H1 (cell line): Measurements from ENCODE around the gene STX8. TPM values are rescaled to one million over a fixed set of nuclear protein-coding genes. Genes with fewer than 3 reads are reported as not detected.
A peak's percentile ranks its signal among the peaks of the same experiment; 100 is the strongest.

Experiments used
- CTCF ChIA-PET: fragments of 300-600 bp; sonication (Branson Sonifier 250); formaldehyde crosslinking; loops from one replicate; lab custom pipeline; 2021; ENCODE audit not compliant: partially characterized antibody; lab: Charles Lee
- POLR2A ChIA-PET: fragments of 300-600 bp; sonication (Branson Sonifier 250); formaldehyde crosslinking; loops from one replicate; lab custom pipeline; 2021; ENCODE audit warnings: inconsistent platforms; ENCODE audit not compliant: partially characterized antibody; lab: Charles Lee
- DNase-seq, 2 experiments: peaks; one replicate each; pipeline versions ENCODE4 v3.0.0 to v3.0.0-alpha.2; 2010 to 2022; ENCODE audit warnings: low spot score in 2 of 2, low read depth in 1 of 2, mixed read lengths in 1 of 2
- FAIRE-seq: peaks from 2 replicates; lab custom pipeline; 2011; peaks lifted over from hg19 to GRCh38; lab: Jason Lieb, UNC
- H2AFZ ChIP-seq: 2 replicates; pipeline ENCODE4 v1.8.1; 2012; ENCODE audit warnings: low read length, inconsistent platforms
- H2AK5ac ChIP-seq: 2 replicates; pipeline ENCODE4 v1.6.1; 2013; ENCODE audit warnings: low read depth, low read length
- H2BK120ac ChIP-seq: replicated peaks from 2 replicates; pipeline ENCODE3; 2013; ENCODE audit warnings: low read depth, low read length, inconsistent platforms
- H2BK12ac ChIP-seq: 2 replicates; pipeline ENCODE4 v1.6.1; 2013; ENCODE audit warnings: low read depth, low read length
- H2BK15ac ChIP-seq: 2 replicates; pipeline ENCODE4 v1.6.1; 2013; ENCODE audit warnings: low read length
- H2BK20ac ChIP-seq: 2 replicates; pipeline ENCODE4 v1.6.1; 2013; ENCODE audit warnings: low read length
- H2BK5ac ChIP-seq: 2 replicates; pipeline ENCODE4 v1.6.1; 2013; ENCODE audit warnings: low read depth, low read length
- H3K14ac ChIP-seq: 2 replicates; pipeline ENCODE4 v1.6.1; 2013; ENCODE audit warnings: inconsistent platforms; ENCODE audit not compliant: insufficient read length
- H3K18ac ChIP-seq: 2 replicates; pipeline ENCODE4 v1.6.1; 2013; ENCODE audit warnings: low read length; ENCODE audit errors: extremely low read depth
- H3K23ac ChIP-seq: 2 replicates; pipeline ENCODE4 v1.6.1; 2013; ENCODE audit warnings: inconsistent platforms; ENCODE audit not compliant: insufficient read length
- H3K23me2 ChIP-seq: 2 replicates; pipeline ENCODE4 v1.6.1; 2013; ENCODE audit warnings: low read depth, low read length
- H3K27ac ChIP-seq: 2 replicates; pipeline ENCODE4 v1.6.1; 2011; ENCODE audit warnings: low read depth, low read length, inconsistent platforms
- H3K27me3 ChIP-seq, 4 experiments: replicated peaks in 1 of 4; 1 replicate in 1 of 4; 2 replicates in 3 of 4; pipeline versions ENCODE4 v1.6.1 to v1.8.1; 2011 to 2013; ENCODE audit warnings: low read length in 3 of 4, mild to moderate bottlenecking in 3 of 4, inconsistent platforms in 2 of 4, mixed read lengths in 2 of 4, moderate library complexity in 1 of 4; ENCODE audit not compliant: control insufficient read depth in 3 of 4, insufficient read depth in 3 of 4; ENCODE audit errors: extremely low read depth in 1 of 4
- H3K36me3 ChIP-seq, 4 experiments: 2 replicates each; pipeline versions ENCODE4 v1.6.1 to v1.8.1; 2011 to 2013; ENCODE audit warnings: mild to moderate bottlenecking in 4 of 4, low read length in 3 of 4, moderate library complexity in 2 of 4, control low read depth in 1 of 4, inconsistent platforms in 1 of 4; ENCODE audit not compliant: insufficient read depth in 4 of 4, control insufficient read depth in 2 of 4
- H3K4ac ChIP-seq: replicated peaks from 2 replicates; pipeline ENCODE3; 2013; ENCODE audit warnings: low read length, low read depth, mixed read lengths, inconsistent platforms; ENCODE audit not compliant: insufficient read length
- H3K4me1 ChIP-seq, 4 experiments: replicated peaks in 1 of 4; 1 replicate in 1 of 4; 2 replicates in 3 of 4; pipeline versions ENCODE4 v1.6.1 to v1.8.1; 2011 to 2013; ENCODE audit warnings: low read length in 3 of 4, inconsistent platforms in 2 of 4, mixed read lengths in 1 of 4; ENCODE audit not compliant: insufficient read depth in 4 of 4, control insufficient read depth in 3 of 4
- H3K4me2 ChIP-seq, 2 experiments: 2 replicates each; pipeline versions ENCODE4 v1.6.1 to v1.8.1; 2011 to 2013; ENCODE audit warnings: low read depth in 2 of 2, low read length in 2 of 2, control low read depth in 1 of 2, inconsistent platforms in 1 of 2, mild to moderate bottlenecking in 1 of 2; ENCODE audit not compliant: insufficient read depth in 1 of 2
- H3K4me3 ChIP-seq, 4 experiments: fragments of 200-600, 300-600 bp in 1 of 4; sonication (generic), shearing (Covaris generic), sonication (Bioruptor Twin) in 1 of 4; 2 replicates each; pipeline versions ENCODE4 v1.5.1 to v1.8.1; 2011 to 2016; ENCODE audit warnings: low read length in 4 of 4, low read depth in 3 of 4, control low read depth in 2 of 4, inconsistent platforms in 2 of 4, mild to moderate bottlenecking in 2 of 4, mixed read lengths in 1 of 4, moderate library complexity in 1 of 4; ENCODE audit not compliant: insufficient read depth in 2 of 4; ENCODE audit errors: extremely low read depth in 1 of 4
- H3K56ac ChIP-seq: replicated peaks from 2 replicates; pipeline ENCODE3; 2013; ENCODE audit warnings: low read depth, mild to moderate bottlenecking, mixed read lengths, low read length, inconsistent platforms; ENCODE audit not compliant: insufficient read length
- H3K79me1 ChIP-seq: 2 replicates; pipeline ENCODE4 v1.6.1; 2013; ENCODE audit warnings: low read depth, low read length, control low read depth
- H3K79me2 ChIP-seq, 2 experiments: 2 replicates each; pipeline versions ENCODE4 v1.6.1 to v1.8.1; 2012 to 2013; ENCODE audit warnings: low read length in 2 of 2, mild to moderate bottlenecking in 2 of 2, inconsistent platforms in 1 of 2; ENCODE audit not compliant: insufficient read depth in 2 of 2, control insufficient read depth in 1 of 2
- H3K9ac ChIP-seq, 4 experiments: replicated peaks in 1 of 4; 1 replicate in 1 of 4; 2 replicates in 3 of 4; pipeline versions ENCODE4 v1.6.1 to v1.8.1; 2011 to 2013; ENCODE audit warnings: low read depth in 3 of 4, low read length in 3 of 4, control low read depth in 2 of 4, mild to moderate bottlenecking in 2 of 4, moderate library complexity in 2 of 4, inconsistent platforms in 1 of 4; ENCODE audit errors: extremely low read depth in 1 of 4
- H3K9me3 ChIP-seq, 2 experiments: 2 replicates each; pipeline versions ENCODE4 v1.6.1 to v1.8.1; 2012 to 2013; ENCODE audit warnings: mild to moderate bottlenecking in 2 of 2, moderate library complexity in 2 of 2, control low read depth in 1 of 2, inconsistent platforms in 1 of 2, low read depth in 1 of 2, low read length in 1 of 2, mixed read lengths in 1 of 2; ENCODE audit not compliant: insufficient read depth in 2 of 2
- H4K20me1 ChIP-seq, 2 experiments: replicated peaks in 1 of 2; 2 replicates each; pipeline versions ENCODE3 to v1.8.1; 2011 to 2013; ENCODE audit warnings: inconsistent platforms in 2 of 2, low read length in 2 of 2, mild to moderate bottlenecking in 1 of 2; ENCODE audit not compliant: insufficient read depth in 2 of 2, control insufficient read depth in 1 of 2
- H4K5ac ChIP-seq: 2 replicates; pipeline ENCODE4 v1.6.1; 2013; ENCODE audit warnings: low read length, low read depth, mixed read lengths, inconsistent platforms; ENCODE audit not compliant: insufficient read length
- H4K8ac ChIP-seq: 2 replicates; pipeline ENCODE4 v1.8.0; 2013; ENCODE audit warnings: mild to moderate bottlenecking, moderate library complexity, low read length, inconsistent platforms; ENCODE audit not compliant: insufficient read depth; ENCODE audit errors: extremely low read depth
- H4K91ac ChIP-seq: replicated peaks from 2 replicates; pipeline ENCODE3; 2013; ENCODE audit warnings: low read length, mixed read lengths, inconsistent platforms; ENCODE audit not compliant: insufficient read length
- CEBPB ChIP-seq: IDR thresholded peaks from 2 replicates; pipeline ENCODE4 v1.6.1; 2012; ENCODE audit warnings: low read depth, low read length
- CREB1 ChIP-seq: IDR thresholded peaks from 2 replicates; pipeline ENCODE4 v1.6.1; 2012; ENCODE audit warnings: inconsistent platforms
- FOSL1 ChIP-seq: IDR thresholded peaks from 2 replicates; pipeline ENCODE4 v1.6.1; 2011; ENCODE audit warnings: mild to moderate bottlenecking, low read depth, low read length, moderate library complexity; ENCODE audit not compliant: insufficient read depth
- GTF2F1 ChIP-seq: IDR thresholded peaks from 2 replicates; pipeline ENCODE4 v1.6.1; 2012; ENCODE audit warnings: low read depth, low read length, improper control_type of control experiment, borderline replicate concordance
- JUN ChIP-seq: IDR thresholded peaks from 2 replicates; pipeline ENCODE4 v1.6.1; 2011; ENCODE audit warnings: low read depth, mild to moderate bottlenecking, improper control_type of control experiment, low read length
- JUND ChIP-seq: IDR thresholded peaks from 2 replicates; pipeline ENCODE4 v1.6.1; 2011; ENCODE audit warnings: mild to moderate bottlenecking, improper control_type of control experiment, low read length
- MAFK ChIP-seq: IDR thresholded peaks from 2 replicates; pipeline ENCODE4 v1.6.1; 2012; ENCODE audit warnings: low read depth, mild to moderate bottlenecking, improper control_type of control experiment, low read length
- NANOG ChIP-seq: IDR thresholded peaks from 2 replicates; pipeline ENCODE4 v1.6.1; 2011; ENCODE audit warnings: low read length, low read depth, mild to moderate bottlenecking, inconsistent platforms; ENCODE audit not compliant: insufficient read depth, poor library complexity, severe bottlenecking
- RBBP5 ChIP-seq: IDR thresholded peaks from 2 replicates; pipeline ENCODE4 v1.7.1; 2012; ENCODE audit warnings: low read depth, mild to moderate bottlenecking, inconsistent platforms, low read length, moderate library complexity, borderline replicate concordance
- SAP30 ChIP-seq: fragments of 300-600 bp; sonication (generic); IDR thresholded peaks from 2 replicates; pipeline ENCODE4 v1.7.1; 2012; ENCODE audit warnings: low read length, moderate library complexity, mild to moderate bottlenecking, inconsistent platforms; ENCODE audit not compliant: insufficient read depth, insufficient replicate concordance
- SIN3A ChIP-seq, 2 experiments: IDR thresholded peaks in 1 of 2; conservative IDR thresholded peaks in 1 of 2; 2 replicates each; pipeline ENCODE4 v1.6.1; 2011 to 2012; ENCODE audit warnings: low read length in 2 of 2, improper control_type of control experiment in 1 of 2, low read depth in 1 of 2, mild to moderate bottlenecking in 1 of 2
- SP1 ChIP-seq: IDR thresholded peaks from 2 replicates; pipeline ENCODE4 v1.6.1; 2011; ENCODE audit warnings: low read depth, low read length
- SP4 ChIP-seq: IDR thresholded peaks from 2 replicates; pipeline ENCODE4 v1.6.1; 2012; ENCODE audit warnings: low read length, inconsistent platforms
- TAF7 ChIP-seq: optimal IDR thresholded peaks from 2 replicates; pipeline ENCODE3; 2011; ENCODE audit warnings: low read depth, mild to moderate bottlenecking, inconsistent platforms, low read length, moderate library complexity, borderline replicate concordance
- ZNF274 ChIP-seq: IDR thresholded peaks from 2 replicates; pipeline ENCODE4 v1.7.0; 2012; ENCODE audit warnings: low read length, borderline replicate concordance; ENCODE audit errors: extremely low read depth
- WGBS, 2 experiments: shearing (Covaris generic) in 1 of 2; methylation state at CpG; one replicate each; pipeline versions ENCODE4 v1.1.6 to v1.1.7; 2013 to 2015; ENCODE audit warnings: low lambda C conversion rate in 2 of 2, mixed read lengths in 2 of 2, inconsistent platforms in 1 of 2, low coverage in 1 of 2, missing lambda C conversion rate in 1 of 2; ENCODE audit not compliant: insufficient replicate concordance in 2 of 2, insufficient coverage in 1 of 2, insufficient read length in 1 of 2; ENCODE audit errors: extremely low coverage in 1 of 2, missing lambda C conversion rate in 1 of 2; 5-methylcytosine and 5-hydroxymethylcytosine counted together
- polyA plus RNA-seq, 7 experiments: library from polyadenylated mRNA; depleted of rRNA in 3 of 7; stranded (reverse) in 5 of 7; unstranded in 2 of 7; fragments of >200 nt in 5 of 7; fragments of 200-250 nt in 2 of 7; gene quantifications; 1 replicate in 5 of 7; 2 replicates in 1 of 7; 4 replicates in 1 of 7; pipeline versions ENCODE4 v1.2.1 to v1.2.3, GENCODE V29; 2011 to 2013; ENCODE audit warnings: missing spikeins in 2 of 7, mixed read lengths in 2 of 7
- total RNA-seq: library from RNA; stranded (reverse); fragmentation: NEBNext Ultra II Directional; extraction: Animal tissue kit (Norgen Biotek cat#: 25700); gene quantifications from 2 replicates; pipeline ENCODE4 v1.2.1, GENCODE V29; 2021

STX8 gene
- total and polyA plus RNA-seq, 2 of the 8 experiments (the other 6 are each of a cell fraction or from before 2014, with no cell fraction given): 22.8 to 42.5 TPM

DNA sequence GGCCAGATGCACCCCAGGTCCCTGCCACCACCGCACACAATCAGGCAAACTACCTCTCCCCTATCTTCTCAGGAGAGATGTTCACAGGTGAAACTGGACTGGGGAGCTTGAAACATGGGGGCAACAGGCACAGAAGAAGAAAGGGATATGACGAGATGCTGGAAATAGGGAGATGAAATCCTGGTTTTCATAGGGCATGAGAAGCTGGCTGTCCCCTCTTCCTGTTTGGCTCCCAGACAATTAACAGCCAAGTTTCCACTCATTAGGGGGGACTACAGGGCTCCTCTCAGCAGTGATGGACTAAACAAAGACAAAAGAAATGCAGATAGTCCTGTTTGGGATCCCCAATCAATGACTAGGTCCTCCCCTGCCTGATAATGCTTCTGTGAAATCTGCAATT, 288.3 kb downstream of the STX8 start:
- H3K27ac ChIP-seq: no peak overlapping the region
- no peak overlapping the region for H3K18ac ChIP-seq
- H3K23ac ChIP-seq: no peak overlapping the region
- POLR2A ChIA-PET: no interaction called here
- H3K4me2 ChIP-seq: no peak overlapping the region; a peak in 1 of 4 replicates
- no peak overlapping the region for H3K56ac ChIP-seq
- WGBS, 2 experiments: 84% methylated on average over 2 of the region's 2 CpGs; no CpG with 5 or more reads in 1 of the 2 experiments
- no peak overlapping the region for H4K91ac ChIP-seq
- H2BK12ac ChIP-seq: no peak overlapping the region
- H2AK5ac ChIP-seq: no peak overlapping the region
- no peaks in the 10 kb centered on the region for H3K23me2 ChIP-seq
- H3K36me3 ChIP-seq: no peaks in the 10 kb centered on the region
- no peak overlapping the region for H3K4me3 ChIP-seq
- no peak overlapping the region for H2BK5ac ChIP-seq
- peaks cover 2 to 12% (median 6%) of the 10 kb centered on the region in 4 experiments; a peak in 5 of 7 replicates for H3K4me1 ChIP-seq
- no peak overlapping the region for H2AFZ ChIP-seq
- no peak overlapping the region for H4K5ac ChIP-seq
- no peak overlapping the region for H2BK120ac ChIP-seq
- no peak overlapping the region for H2BK20ac ChIP-seq
- no peaks in the 10 kb centered on the region for H3K79me2 ChIP-seq
- H4K20me1 ChIP-seq: no peaks in the 10 kb centered on the region
- no peak overlapping the region for H4K8ac ChIP-seq
- CTCF ChIA-PET: interaction anchor here (0.7 kb wide), 1 partner anchor 392 kb away, joined by 3 read pairs; no protein-coding TSS in a partner anchor
- DNase-seq: no peak
- H3K14ac ChIP-seq: no peak overlapping the region
- no peaks in the 10 kb centered on the region for H3K9me3 ChIP-seq
- no peak overlapping the region for H3K9ac ChIP-seq
- 0 out of 2 replicates have a peak overlapping the region, but pooled peaks have one; percentile 18 for H2BK15ac ChIP-seq
- H3K79me1 ChIP-seq: no peaks in the 10 kb centered on the region; the same call in 1 of the 2 replicates
- no peak for FAIRE-seq
- no peak overlapping the region for H3K4ac ChIP-seq
- TF ChIP-seq CEBPB: no peak
- TF ChIP-seq MAFK: no peak
- no peak for TF ChIP-seq CREB1
- TF ChIP-seq SIN3A (conservative IDR thresholded peaks at IDR 0.05 in 1 of 2, IDR thresholded peaks at IDR 0.05 in 1 of 2; ENCODE audit: low read depth in 1 of 2, low read length in 2 of 2): no peak
- TF ChIP-seq TAF7: no peak
- TF ChIP-seq GTF2F1: no peak
- TF ChIP-seq JUND: no peak
- TF ChIP-seq NANOG: no peak
- no peak for TF ChIP-seq SAP30
- TF ChIP-seq JUN: no peak
- no peak for TF ChIP-seq SP4
- TF ChIP-seq SP1: no peak
- TF ChIP-seq FOSL1: no peak
- TF ChIP-seq ZNF274: no peak
- TF ChIP-seq RBBP5: no peak
- no peaks in the 10 kb centered on the region for H3K27me3 ChIP-seq
